ENCODE data around the gene CBLN1. TPM values are rescaled to one million over a fixed set of nuclear protein-coding genes. Genes with fewer than 3 reads are reported as not detected.

Gene CBLN1
- total RNA-seq, 1 experiment from 2014 or later = 5.6 TPM

DNA sequence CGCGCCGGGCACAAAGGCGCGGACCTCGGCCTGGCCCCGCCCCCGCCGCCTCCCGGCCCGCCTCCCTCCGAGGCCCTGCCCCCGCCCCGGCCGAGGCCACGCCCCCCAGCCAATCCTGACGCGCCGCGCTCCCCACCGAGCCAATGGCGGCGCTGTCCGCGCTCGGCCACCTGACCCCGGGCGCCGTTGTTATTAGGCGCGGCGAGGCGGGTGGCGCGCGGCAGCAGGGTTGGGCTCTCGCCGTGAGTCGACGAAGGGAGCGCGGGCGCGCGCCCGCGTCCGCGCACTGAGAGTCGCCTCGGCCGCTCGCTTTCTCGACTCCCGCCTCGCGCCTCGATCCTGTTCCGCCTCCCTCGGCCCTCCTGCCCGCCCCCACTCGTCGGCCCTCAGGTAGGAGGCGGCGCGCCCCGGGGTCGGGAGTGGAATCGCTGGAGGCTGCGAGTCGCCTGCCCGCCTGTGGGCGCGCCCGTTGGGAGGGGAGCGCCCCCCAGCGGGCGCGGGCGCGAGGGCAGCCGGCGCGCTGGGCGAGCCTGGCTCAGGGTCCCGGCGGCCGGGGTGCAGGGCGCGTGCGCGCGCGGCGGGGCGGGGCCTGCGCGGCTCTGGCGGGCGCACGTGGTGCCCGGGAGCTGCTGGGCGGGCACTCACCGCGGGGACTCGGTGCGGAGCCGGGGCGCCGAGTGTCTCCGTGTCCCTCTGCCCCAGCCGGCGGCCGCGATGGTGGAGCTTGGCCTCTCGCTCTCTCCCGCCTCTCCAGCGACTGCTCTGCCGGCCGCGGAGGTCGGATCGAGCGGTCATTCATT lies 405 bp upstream of the CBLN1 start (continued):
- TF ChIP-seq, protein P1, sequence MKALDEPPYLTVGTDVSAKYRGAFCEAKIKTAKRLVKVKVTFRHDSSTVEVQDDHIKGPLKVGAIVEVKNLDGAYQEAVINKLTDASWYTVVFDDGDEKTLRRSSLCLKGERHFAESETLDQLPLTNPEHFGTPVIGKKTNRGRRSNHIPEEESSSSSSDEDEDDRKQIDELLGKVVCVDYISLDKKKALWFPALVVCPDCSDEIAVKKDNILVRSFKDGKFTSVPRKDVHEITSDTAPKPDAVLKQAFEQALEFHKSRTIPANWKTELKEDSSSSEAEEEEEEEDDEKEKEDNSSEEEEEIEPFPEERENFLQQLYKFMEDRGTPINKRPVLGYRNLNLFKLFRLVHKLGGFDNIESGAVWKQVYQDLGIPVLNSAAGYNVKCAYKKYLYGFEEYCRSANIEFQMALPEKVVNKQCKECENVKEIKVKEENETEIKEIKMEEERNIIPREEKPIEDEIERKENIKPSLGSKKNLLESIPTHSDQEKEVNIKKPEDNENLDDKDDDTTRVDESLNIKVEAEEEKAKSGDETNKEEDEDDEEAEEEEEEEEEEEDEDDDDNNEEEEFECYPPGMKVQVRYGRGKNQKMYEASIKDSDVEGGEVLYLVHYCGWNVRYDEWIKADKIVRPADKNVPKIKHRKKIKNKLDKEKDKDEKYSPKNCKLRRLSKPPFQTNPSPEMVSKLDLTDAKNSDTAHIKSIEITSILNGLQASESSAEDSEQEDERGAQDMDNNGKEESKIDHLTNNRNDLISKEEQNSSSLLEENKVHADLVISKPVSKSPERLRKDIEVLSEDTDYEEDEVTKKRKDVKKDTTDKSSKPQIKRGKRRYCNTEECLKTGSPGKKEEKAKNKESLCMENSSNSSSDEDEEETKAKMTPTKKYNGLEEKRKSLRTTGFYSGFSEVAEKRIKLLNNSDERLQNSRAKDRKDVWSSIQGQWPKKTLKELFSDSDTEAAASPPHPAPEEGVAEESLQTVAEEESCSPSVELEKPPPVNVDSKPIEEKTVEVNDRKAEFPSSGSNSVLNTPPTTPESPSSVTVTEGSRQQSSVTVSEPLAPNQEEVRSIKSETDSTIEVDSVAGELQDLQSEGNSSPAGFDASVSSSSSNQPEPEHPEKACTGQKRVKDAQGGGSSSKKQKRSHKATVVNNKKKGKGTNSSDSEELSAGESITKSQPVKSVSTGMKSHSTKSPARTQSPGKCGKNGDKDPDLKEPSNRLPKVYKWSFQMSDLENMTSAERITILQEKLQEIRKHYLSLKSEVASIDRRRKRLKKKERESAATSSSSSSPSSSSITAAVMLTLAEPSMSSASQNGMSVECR (CRISPR knock-in tag; IDR thresholded peaks at IDR 0.05; ENCODE audit: borderline replicate concordance) = no peak
- TF ChIP-seq IRF2 (CRISPR knock-in tag; IDR thresholded peaks at IDR 0.05; ENCODE audit: borderline replicate concordance, low read depth) = no peak
- TF ChIP-seq FOXJ3 (CRISPR knock-in tag; IDR thresholded peaks at IDR 0.05; ENCODE audit: borderline replicate concordance) = no peak
- no peak for TF ChIP-seq FOXP1 (CRISPR knock-in tag; IDR thresholded peaks at IDR 0.05; ENCODE audit: borderline replicate concordance)
- TF ChIP-seq ZNF232 (CRISPR knock-in tag; IDR thresholded peaks at IDR 0.05) = no peak
- 0 out of 2 replicates have a peak, but pooled peaks have one; percentile 4 for TF ChIP-seq FOXK1 (CRISPR knock-in tag; IDR thresholded peaks at IDR 0.05)
- no peak for TF ChIP-seq RELA (CRISPR knock-in tag; IDR thresholded peaks at IDR 0.05; ENCODE audit: borderline replicate concordance)
- TF ChIP-seq CBFB (CRISPR knock-in tag; IDR thresholded peaks at IDR 0.05; ENCODE audit: low read depth) = no peak
- TF ChIP-seq SMAD3 (CRISPR knock-in tag; IDR thresholded peaks at IDR 0.05; ENCODE audit: borderline replicate concordance) = no peak
- no peak for TF ChIP-seq NR3C1 (CRISPR knock-in tag; conservative IDR thresholded peaks at IDR 0.05; ENCODE audit: low read depth)
- TF ChIP-seq, protein P2, sequence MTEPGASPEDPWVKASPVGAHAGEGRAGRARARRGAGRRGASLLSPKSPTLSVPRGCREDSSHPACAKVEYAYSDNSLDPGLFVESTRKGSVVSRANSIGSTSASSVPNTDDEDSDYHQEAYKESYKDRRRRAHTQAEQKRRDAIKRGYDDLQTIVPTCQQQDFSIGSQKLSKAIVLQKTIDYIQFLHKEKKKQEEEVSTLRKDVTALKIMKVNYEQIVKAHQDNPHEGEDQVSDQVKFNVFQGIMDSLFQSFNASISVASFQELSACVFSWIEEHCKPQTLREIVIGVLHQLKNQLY (CRISPR knock-in tag; IDR thresholded peaks at IDR 0.05) = no peak
- TF ChIP-seq, protein P3, sequence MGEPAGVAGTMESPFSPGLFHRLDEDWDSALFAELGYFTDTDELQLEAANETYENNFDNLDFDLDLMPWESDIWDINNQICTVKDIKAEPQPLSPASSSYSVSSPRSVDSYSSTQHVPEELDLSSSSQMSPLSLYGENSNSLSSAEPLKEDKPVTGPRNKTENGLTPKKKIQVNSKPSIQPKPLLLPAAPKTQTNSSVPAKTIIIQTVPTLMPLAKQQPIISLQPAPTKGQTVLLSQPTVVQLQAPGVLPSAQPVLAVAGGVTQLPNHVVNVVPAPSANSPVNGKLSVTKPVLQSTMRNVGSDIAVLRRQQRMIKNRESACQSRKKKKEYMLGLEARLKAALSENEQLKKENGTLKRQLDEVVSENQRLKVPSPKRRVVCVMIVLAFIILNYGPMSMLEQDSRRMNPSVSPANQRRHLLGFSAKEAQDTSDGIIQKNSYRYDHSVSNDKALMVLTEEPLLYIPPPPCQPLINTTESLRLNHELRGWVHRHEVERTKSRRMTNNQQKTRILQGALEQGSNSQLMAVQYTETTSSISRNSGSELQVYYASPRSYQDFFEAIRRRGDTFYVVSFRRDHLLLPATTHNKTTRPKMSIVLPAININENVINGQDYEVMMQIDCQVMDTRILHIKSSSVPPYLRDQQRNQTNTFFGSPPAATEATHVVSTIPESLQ (CRISPR knock-in tag; IDR thresholded peaks at IDR 0.05) = no peak
- TF ChIP-seq MXD4 (CRISPR knock-in tag; IDR thresholded peaks at IDR 0.05; ENCODE audit: borderline replicate concordance) = no peak
- no peak for TF ChIP-seq ATF1 (CRISPR knock-in tag; IDR thresholded peaks at IDR 0.05)
- TF ChIP-seq, protein P4, sequence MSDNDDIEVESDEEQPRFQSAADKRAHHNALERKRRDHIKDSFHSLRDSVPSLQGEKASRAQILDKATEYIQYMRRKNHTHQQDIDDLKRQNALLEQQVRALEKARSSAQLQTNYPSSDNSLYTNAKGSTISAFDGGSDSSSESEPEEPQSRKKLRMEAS (CRISPR knock-in tag; IDR thresholded peaks at IDR 0.05) = peak; percentile 75; the same call in 1 of the 2 replicates
- no peak for TF ChIP-seq TP53 (CRISPR knock-in tag; IDR thresholded peaks at IDR 0.05)
- TF ChIP-seq, protein P5, sequence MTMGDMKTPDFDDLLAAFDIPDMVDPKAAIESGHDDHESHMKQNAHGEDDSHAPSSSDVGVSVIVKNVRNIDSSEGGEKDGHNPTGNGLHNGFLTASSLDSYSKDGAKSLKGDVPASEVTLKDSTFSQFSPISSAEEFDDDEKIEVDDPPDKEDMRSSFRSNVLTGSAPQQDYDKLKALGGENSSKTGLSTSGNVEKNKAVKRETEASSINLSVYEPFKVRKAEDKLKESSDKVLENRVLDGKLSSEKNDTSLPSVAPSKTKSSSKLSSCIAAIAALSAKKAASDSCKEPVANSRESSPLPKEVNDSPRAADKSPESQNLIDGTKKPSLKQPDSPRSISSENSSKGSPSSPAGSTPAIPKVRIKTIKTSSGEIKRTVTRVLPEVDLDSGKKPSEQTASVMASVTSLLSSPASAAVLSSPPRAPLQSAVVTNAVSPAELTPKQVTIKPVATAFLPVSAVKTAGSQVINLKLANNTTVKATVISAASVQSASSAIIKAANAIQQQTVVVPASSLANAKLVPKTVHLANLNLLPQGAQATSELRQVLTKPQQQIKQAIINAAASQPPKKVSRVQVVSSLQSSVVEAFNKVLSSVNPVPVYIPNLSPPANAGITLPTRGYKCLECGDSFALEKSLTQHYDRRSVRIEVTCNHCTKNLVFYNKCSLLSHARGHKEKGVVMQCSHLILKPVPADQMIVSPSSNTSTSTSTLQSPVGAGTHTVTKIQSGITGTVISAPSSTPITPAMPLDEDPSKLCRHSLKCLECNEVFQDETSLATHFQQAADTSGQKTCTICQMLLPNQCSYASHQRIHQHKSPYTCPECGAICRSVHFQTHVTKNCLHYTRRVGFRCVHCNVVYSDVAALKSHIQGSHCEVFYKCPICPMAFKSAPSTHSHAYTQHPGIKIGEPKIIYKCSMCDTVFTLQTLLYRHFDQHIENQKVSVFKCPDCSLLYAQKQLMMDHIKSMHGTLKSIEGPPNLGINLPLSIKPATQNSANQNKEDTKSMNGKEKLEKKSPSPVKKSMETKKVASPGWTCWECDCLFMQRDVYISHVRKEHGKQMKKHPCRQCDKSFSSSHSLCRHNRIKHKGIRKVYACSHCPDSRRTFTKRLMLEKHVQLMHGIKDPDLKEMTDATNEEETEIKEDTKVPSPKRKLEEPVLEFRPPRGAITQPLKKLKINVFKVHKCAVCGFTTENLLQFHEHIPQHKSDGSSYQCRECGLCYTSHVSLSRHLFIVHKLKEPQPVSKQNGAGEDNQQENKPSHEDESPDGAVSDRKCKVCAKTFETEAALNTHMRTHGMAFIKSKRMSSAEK (CRISPR knock-in tag; IDR thresholded peaks at IDR 0.05; ENCODE audit: borderline replicate concordance) = no peak
- TF ChIP-seq, protein P6, sequence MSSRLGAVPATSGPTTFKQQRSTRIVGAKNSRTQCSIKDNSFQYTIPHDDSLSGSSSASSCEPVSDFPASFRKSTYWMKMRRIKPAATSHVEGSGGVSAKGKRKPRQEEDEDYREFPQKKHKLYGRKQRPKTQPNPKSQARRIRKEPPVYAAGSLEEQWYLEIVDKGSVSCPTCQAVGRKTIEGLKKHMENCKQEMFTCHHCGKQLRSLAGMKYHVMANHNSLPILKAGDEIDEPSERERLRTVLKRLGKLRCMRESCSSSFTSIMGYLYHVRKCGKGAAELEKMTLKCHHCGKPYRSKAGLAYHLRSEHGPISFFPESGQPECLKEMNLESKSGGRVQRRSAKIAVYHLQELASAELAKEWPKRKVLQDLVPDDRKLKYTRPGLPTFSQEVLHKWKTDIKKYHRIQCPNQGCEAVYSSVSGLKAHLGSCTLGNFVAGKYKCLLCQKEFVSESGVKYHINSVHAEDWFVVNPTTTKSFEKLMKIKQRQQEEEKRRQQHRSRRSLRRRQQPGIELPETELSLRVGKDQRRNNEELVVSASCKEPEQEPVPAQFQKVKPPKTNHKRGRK (CRISPR knock-in tag; IDR thresholded peaks at IDR 0.05; ENCODE audit: borderline replicate concordance) = no peak
- no peak for TF ChIP-seq ZNF423 (CRISPR knock-in tag; IDR thresholded peaks at IDR 0.05)
- TF ChIP-seq, protein P7, sequence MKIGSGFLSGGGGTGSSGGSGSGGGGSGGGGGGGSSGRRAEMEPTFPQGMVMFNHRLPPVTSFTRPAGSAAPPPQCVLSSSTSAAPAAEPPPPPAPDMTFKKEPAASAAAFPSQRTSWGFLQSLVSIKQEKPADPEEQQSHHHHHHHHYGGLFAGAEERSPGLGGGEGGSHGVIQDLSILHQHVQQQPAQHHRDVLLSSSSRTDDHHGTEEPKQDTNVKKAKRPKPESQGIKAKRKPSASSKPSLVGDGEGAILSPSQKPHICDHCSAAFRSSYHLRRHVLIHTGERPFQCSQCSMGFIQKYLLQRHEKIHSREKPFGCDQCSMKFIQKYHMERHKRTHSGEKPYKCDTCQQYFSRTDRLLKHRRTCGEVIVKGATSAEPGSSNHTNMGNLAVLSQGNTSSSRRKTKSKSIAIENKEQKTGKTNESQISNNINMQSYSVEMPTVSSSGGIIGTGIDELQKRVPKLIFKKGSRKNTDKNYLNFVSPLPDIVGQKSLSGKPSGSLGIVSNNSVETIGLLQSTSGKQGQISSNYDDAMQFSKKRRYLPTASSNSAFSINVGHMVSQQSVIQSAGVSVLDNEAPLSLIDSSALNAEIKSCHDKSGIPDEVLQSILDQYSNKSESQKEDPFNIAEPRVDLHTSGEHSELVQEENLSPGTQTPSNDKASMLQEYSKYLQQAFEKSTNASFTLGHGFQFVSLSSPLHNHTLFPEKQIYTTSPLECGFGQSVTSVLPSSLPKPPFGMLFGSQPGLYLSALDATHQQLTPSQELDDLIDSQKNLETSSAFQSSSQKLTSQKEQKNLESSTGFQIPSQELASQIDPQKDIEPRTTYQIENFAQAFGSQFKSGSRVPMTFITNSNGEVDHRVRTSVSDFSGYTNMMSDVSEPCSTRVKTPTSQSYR (CRISPR knock-in tag; IDR thresholded peaks at IDR 0.05) = no peak
- TF ChIP-seq OVOL2 (CRISPR knock-in tag; IDR thresholded peaks at IDR 0.05; ENCODE audit: borderline replicate concordance) = no peak

Data from WTC11 (cell line).